Measurements from ENCODE around the gene HOXD13.

The HOXD13 gene

DNA sequence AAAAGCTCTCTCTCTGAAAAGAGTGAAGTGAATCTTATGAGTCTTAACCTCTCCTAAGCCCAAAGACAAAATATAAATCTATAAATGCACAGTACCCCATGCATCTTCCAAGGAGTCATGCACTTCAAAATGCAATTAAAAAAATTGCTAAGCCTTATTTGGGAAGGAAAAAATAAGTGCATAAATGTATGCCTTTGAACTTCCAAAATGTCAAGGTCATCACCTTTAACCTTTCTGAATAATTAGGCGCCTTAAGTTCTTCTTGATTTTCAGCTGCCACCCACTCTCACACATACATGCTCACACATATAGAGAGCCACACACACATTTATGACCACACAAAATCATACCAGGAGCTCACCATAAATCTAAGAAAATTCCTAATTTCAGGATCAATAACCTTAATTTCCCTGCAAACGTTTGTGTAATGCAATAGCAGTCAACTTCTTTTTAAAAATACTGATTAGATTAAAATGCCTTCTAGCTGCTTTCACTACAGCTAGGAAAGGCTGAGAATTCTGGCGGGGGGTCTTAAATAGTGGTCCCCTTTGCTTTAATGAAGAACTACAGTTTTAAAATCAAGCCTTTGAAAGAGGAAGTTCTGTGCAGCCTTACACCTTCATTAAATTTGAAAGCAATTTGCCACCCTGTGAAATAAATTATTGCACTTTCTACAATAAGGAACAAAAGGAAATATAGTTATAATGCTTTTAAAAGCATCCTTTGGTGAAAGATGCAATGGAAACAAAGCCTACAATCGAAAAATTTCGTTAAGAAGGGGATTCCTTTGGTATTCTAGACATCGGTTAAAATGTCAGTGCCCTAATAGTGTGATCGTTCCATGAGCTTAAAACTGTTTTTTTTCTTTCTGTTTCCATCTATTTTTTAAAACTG, 18.1 kb downstream of the HOXD13 start:
- H3K4me3 ChIP-seq (ENCODE audit: severe bottlenecking), result no peak overlapping the region
- no peak for TF ChIP-seq CTCF (IDR thresholded peaks at IDR 0.05; ENCODE audit: poor library complexity, severe bottlenecking)
- no peaks in the 10 kb centered on the region for H3K9me3 ChIP-seq (ENCODE audit: severe bottlenecking)
- H3K27me3 ChIP-seq (ENCODE audit: insufficient read depth, poor library complexity, severe bottlenecking), result no peaks in the 10 kb centered on the region
- peaks cover 33% of the 10 kb centered on the region for H3K36me3 ChIP-seq (ENCODE audit: low read depth)
- ATAC-seq (ENCODE audit: low read depth) (no peak), DNase-seq (ENCODE audit: low spot score) (no peak)
- H3K4me1 ChIP-seq (ENCODE audit: insufficient read depth, poor library complexity, severe bottlenecking), result peaks cover 5% of the 10 kb centered on the region
- H3K27ac ChIP-seq (ENCODE audit: poor library complexity, severe bottlenecking), result no peak overlapping the region

GRCh38 chr2:176111309-176111663, 18.8 kb downstream of the HOXD13 start:
- Histone ChIP-seq H3K36me3 (ENCODE audit: low read depth) (peaks cover 33% of the 10 kb centered on the region), H3K27ac (ENCODE audit: poor library complexity, severe bottlenecking) (no peak overlapping the region), H3K4me3 (ENCODE audit: severe bottlenecking) (no peak overlapping the region), H3K4me1 (ENCODE audit: insufficient read depth, poor library complexity, severe bottlenecking) (peaks cover 6% of the 10 kb centered on the region), H3K27me3 (ENCODE audit: insufficient read depth, poor library complexity, severe bottlenecking) (no peaks in the 10 kb centered on the region), H3K9me3 (ENCODE audit: severe bottlenecking) (no peaks in the 10 kb centered on the region)
- peak; percentile 89 for TF ChIP-seq CTCF (IDR thresholded peaks at IDR 0.05; ENCODE audit: poor library complexity, severe bottlenecking)
- DNase-seq (ENCODE audit: low spot score) (no peak), ATAC-seq (ENCODE audit: low read depth) (0 out of 3 replicates have a peak, but pooled peaks have one; percentile 6)

DNA sequence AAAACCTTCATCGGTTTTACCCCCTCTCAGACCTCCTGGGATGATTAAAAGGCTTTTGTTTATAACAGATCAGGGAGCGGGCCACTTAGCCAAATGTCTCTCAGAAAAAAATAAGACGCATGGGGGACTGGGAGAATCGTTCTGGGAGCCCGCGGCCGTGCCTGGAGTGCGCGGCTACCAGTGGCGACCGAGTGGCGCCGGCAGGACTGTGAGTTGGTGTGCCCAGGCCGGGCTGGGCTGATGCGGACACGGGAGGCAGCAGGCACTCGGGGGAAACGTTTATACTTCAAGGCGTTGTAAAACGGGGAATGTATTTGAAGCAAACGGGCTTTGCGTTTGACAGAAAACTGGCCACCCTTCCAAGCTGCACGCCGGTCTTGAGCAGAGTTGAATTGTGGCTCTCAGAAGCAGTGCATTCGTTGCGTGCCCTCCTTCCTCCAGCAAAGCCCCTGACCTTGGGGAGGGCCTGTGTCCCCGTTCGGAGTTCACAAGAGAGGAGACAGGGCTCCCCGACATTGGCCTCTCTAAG, 19.4 kb downstream of the HOXD13 start:
- peaks cover 36% of the 10 kb centered on the region for H3K36me3 ChIP-seq (ENCODE audit: low read depth)
- no peak overlapping the region for H3K27ac ChIP-seq (ENCODE audit: poor library complexity, severe bottlenecking)
- H3K27me3 ChIP-seq (ENCODE audit: insufficient read depth, poor library complexity, severe bottlenecking), result no peaks in the 10 kb centered on the region

DNA sequence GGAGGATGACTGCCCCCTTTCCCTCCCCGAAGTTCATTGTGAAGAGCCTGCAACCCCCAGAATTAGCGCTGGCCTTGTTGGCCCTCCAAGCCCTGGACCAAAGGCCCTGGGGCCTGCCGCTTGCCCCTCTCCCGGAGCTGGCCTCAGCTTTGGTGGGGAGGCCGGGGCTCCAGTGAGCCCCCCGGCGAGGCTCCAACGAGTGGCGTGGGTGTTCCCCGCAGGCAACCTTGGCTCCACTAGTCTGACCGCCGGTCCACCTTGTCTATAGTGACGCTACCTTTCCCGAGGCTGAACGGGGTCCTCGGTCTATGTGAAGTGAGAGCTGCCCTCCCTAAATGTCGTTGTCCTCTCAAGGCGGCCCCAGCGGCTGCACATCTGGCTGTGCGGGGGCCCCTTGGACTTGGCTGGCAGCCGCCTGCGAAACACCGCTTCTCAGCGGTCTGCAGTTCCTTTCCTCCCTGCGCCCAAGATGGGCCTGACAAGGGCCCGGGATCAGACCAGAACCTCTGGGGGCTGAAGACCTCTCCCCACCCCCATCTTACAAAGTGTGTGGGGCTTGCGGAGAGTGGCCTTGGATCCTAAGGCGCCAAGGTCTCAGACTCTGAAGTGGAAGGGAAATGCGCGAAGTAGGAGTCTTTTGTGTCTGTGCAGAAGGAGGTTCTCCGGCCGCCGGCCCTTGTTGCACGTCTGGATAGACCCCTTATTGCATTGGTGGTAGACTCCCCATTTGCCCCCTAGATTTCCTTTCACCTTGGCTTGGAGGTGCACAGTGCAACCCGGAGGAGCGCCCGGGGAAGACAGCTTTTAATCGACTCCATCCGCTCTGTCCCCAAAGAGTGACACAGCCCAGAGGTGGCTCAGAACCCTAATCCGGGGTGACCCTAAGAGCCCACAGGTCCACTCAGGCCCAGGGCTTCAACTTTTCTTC, 20.1 kb downstream of the HOXD13 start:
- no peak for ATAC-seq (ENCODE audit: low read depth)
- H3K27ac ChIP-seq (ENCODE audit: poor library complexity, severe bottlenecking), result peak overlapping the region; percentile 22
- H3K27me3 ChIP-seq (ENCODE audit: insufficient read depth, poor library complexity, severe bottlenecking), result no peaks in the 10 kb centered on the region
- no peaks in the 10 kb centered on the region for H3K9me3 ChIP-seq (ENCODE audit: severe bottlenecking)
- TF ChIP-seq CTCF (IDR thresholded peaks at IDR 0.05; ENCODE audit: poor library complexity, severe bottlenecking), result no peak
- H3K4me1 ChIP-seq (ENCODE audit: insufficient read depth, poor library complexity, severe bottlenecking), result peaks cover 6% of the 10 kb centered on the region
- peaks cover 43% of the 10 kb centered on the region for H3K36me3 ChIP-seq (ENCODE audit: low read depth)
- DNase-seq (ENCODE audit: low spot score), result no peak
- no peak overlapping the region for H3K4me3 ChIP-seq (ENCODE audit: severe bottlenecking)

More for the DNA sequence above, 19.4 kb downstream of the HOXD13 start:
- no peak for DNase-seq (ENCODE audit: low spot score)
- no peak overlapping the region for H3K4me3 ChIP-seq (ENCODE audit: severe bottlenecking)
- TF ChIP-seq CTCF (IDR thresholded peaks at IDR 0.05; ENCODE audit: poor library complexity, severe bottlenecking), result no peak
- H3K9me3 ChIP-seq (ENCODE audit: severe bottlenecking), result no peaks in the 10 kb centered on the region
- peaks cover 6% of the 10 kb centered on the region for H3K4me1 ChIP-seq (ENCODE audit: insufficient read depth, poor library complexity, severe bottlenecking)
- ATAC-seq (ENCODE audit: low read depth), result no peak

All from RWPE2 (cell line).